Epithelial cell of esophagus (primary cell): ENCODE measurements around the gene NR3C2.

ENCODE experiments used
- DNase-seq: peaks from one replicate; pipeline ENCODE4 v3.0.0; 2010; ENCODE audit warnings: low read depth
- H3K4me3 ChIP-seq: 2 replicates; pipeline ENCODE4 v1.5.1; 2011; ENCODE audit warnings: mild to moderate bottlenecking, low read length, control low read depth
- CTCF ChIP-seq: IDR thresholded peaks from 2 replicates; pipeline ENCODE4 v1.5.1; 2011; ENCODE audit warnings: low read depth, mild to moderate bottlenecking, low read length, control low read depth, inconsistent platforms; ENCODE audit not compliant: insufficient read depth; ENCODE audit errors: missing control alignments

The NR3C2 gene

GRCh38 chr4:148355442-148356123 lies 86.6 kb downstream of the NR3C2 start:
- no peak for TF ChIP-seq CTCF
- no peak overlapping the region for H3K4me3 ChIP-seq
- DNase-seq = no peak

- TF ChIP-seq CTCF = no peak
- H3K4me3 ChIP-seq = no peak overlapping the region
- no peak for DNase-seq
Observed at GRCh38 chr4:148354186-148354585, 88.0 kb downstream of the NR3C2 start.

- TF ChIP-seq CTCF = no peak
- no peak for DNase-seq
- no peak overlapping the region for H3K4me3 ChIP-seq
Observed at GRCh38 chr4:148353571-148353970, 88.6 kb downstream of the NR3C2 start.

GRCh38 chr4:148349153-148349552 lies 93.1 kb downstream of the NR3C2 start:
- TF ChIP-seq CTCF = no peak
- DNase-seq = no peak
- H3K4me3 ChIP-seq = no peak overlapping the region

- no peak overlapping the region for H3K4me3 ChIP-seq
- no peak for TF ChIP-seq CTCF
- no peak for DNase-seq
Observed at GRCh38 chr4:148346657-148347056, 95.6 kb downstream of the NR3C2 start.

- no peak overlapping the region for H3K4me3 ChIP-seq
- TF ChIP-seq CTCF = no peak
- no peak for DNase-seq
Observed at GRCh38 chr4:148345509-148345908, 96.7 kb downstream of the NR3C2 start.

GRCh38 chr4:148344941-148345340 lies 97.3 kb downstream of the NR3C2 start:
- TF ChIP-seq CTCF = no peak
- no peak for DNase-seq
- H3K4me3 ChIP-seq = no peak overlapping the region
